ENCODE results near the gene FBXO10. TPM values are rescaled to one million over a fixed set of nuclear protein-coding genes. Genes with fewer than 3 reads are reported as not detected.

FBXO10 gene
- total RNA-seq, 1 donor from 2014 or later, result 8.0 TPM

GRCh38 chr9:37623267-37623666 lies 47.1 kb upstream of the FBXO10 start:
- TF ChIP-seq CTCF (IDR thresholded peaks at IDR 0.05), result no peak
- no peaks in the 10 kb centered on the region for H3K9me3 ChIP-seq
- H3K4me1 ChIP-seq, result no peaks in the 10 kb centered on the region
- no peaks in the 10 kb centered on the region for H3K36me3 ChIP-seq
- ATAC-seq (no peak), DNase-seq (no peak)
- no peak overlapping the region for H3K27ac ChIP-seq
- no peaks in the 10 kb centered on the region for H3K27me3 ChIP-seq
- H3K4me3 ChIP-seq, result no peak overlapping the region
- intact Hi-C loops (cut with DNase I), result no loop called here

GRCh38 chr9:37622462-37622861 lies 46.3 kb upstream of the FBXO10 start:
- intact Hi-C loops (cut with DNase I), result no loop called here
- TF ChIP-seq CTCF (IDR thresholded peaks at IDR 0.05), result no peak
- H3K4me3 ChIP-seq, result no peak overlapping the region
- no peaks in the 10 kb centered on the region for H3K9me3 ChIP-seq
- H3K27me3 ChIP-seq, result no peaks in the 10 kb centered on the region
- no peaks in the 10 kb centered on the region for H3K4me1 ChIP-seq
- no peak for DNase-seq
- ATAC-seq, result no peak
- no peaks in the 10 kb centered on the region for H3K36me3 ChIP-seq
- H3K27ac ChIP-seq, result no peak overlapping the region

- Histone ChIP-seq H3K27me3 (no peaks in the 10 kb centered on the region), H3K36me3 (no peaks in the 10 kb centered on the region), H3K4me1 (no peaks in the 10 kb centered on the region), H3K4me3 (no peak overlapping the region), H3K9me3 (no peaks in the 10 kb centered on the region), H3K27ac (no peak overlapping the region)
- DNase-seq (no peak), ATAC-seq (no peak)
- TF ChIP-seq CTCF (IDR thresholded peaks at IDR 0.05), result no peak
- intact Hi-C loops (cut with DNase I), result no loop called here
Observed at GRCh38 chr9:37621273-37622121, 45.3 kb upstream of the FBXO10 start.

GRCh38 chr9:37620396-37620795 lies 44.2 kb upstream of the FBXO10 start:
- no peak for TF ChIP-seq CTCF (IDR thresholded peaks at IDR 0.05)
- intact Hi-C loops (cut with DNase I), result no loop called here
- H3K27me3 ChIP-seq, result no peaks in the 10 kb centered on the region
- H3K4me3 ChIP-seq, result no peak overlapping the region
- no peaks in the 10 kb centered on the region for H3K9me3 ChIP-seq
- no peaks in the 10 kb centered on the region for H3K36me3 ChIP-seq
- no peak for ATAC-seq
- H3K27ac ChIP-seq, result no peak overlapping the region
- no peaks in the 10 kb centered on the region for H3K4me1 ChIP-seq
- DNase-seq, result no peak

GRCh38 chr9:37619806-37620205 lies 43.6 kb upstream of the FBXO10 start:
- Histone ChIP-seq H3K9me3 (no peaks in the 10 kb centered on the region), H3K4me1 (no peaks in the 10 kb centered on the region), H3K27ac (no peak overlapping the region), H3K4me3 (no peak overlapping the region), H3K36me3 (no peaks in the 10 kb centered on the region), H3K27me3 (no peaks in the 10 kb centered on the region)
- no peak for DNase-seq
- intact Hi-C loops (cut with DNase I), result no loop called here
- ATAC-seq, result no peak
- TF ChIP-seq CTCF (IDR thresholded peaks at IDR 0.05), result no peak
